ENCODE measurements around the gene TOMT.

The TOMT gene

DNA sequence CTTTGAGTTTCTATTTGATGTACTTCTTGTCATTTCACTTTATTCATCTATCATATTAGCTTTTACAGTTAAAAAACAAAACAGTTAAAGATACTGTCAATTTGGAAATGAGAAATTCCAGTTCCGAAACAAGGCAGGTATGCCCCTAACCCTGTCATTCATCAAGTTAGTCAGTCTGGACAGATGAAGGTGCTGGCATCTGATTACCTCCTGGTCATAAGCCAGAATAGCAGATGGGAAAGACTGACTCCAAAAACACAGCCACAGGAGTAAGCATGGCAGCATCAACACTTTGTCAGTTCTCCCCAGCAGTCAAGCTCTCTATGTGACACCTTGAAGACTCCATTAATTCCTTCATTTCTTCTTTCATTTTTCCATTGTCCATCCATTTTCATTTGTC, 20.8 kb upstream of the TOMT start:
- TF ChIP-seq POLR2AphosphoS5 (IDR thresholded peaks at IDR 0.05; ENCODE audit: low read depth, low read length), result no peak
- TF ChIP-seq, protein P1, sequence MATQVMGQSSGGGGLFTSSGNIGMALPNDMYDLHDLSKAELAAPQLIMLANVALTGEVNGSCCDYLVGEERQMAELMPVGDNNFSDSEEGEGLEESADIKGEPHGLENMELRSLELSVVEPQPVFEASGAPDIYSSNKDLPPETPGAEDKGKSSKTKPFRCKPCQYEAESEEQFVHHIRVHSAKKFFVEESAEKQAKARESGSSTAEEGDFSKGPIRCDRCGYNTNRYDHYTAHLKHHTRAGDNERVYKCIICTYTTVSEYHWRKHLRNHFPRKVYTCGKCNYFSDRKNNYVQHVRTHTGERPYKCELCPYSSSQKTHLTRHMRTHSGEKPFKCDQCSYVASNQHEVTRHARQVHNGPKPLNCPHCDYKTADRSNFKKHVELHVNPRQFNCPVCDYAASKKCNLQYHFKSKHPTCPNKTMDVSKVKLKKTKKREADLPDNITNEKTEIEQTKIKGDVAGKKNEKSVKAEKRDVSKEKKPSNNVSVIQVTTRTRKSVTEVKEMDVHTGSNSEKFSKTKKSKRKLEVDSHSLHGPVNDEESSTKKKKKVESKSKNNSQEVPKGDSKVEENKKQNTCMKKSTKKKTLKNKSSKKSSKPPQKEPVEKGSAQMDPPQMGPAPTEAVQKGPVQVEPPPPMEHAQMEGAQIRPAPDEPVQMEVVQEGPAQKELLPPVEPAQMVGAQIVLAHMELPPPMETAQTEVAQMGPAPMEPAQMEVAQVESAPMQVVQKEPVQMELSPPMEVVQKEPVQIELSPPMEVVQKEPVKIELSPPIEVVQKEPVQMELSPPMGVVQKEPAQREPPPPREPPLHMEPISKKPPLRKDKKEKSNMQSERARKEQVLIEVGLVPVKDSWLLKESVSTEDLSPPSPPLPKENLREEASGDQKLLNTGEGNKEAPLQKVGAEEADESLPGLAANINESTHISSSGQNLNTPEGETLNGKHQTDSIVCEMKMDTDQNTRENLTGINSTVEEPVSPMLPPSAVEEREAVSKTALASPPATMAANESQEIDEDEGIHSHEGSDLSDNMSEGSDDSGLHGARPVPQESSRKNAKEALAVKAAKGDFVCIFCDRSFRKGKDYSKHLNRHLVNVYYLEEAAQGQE (IDR thresholded peaks at IDR 0.05; ENCODE audit: insufficient read depth in 1 of 2, low read depth in 2 of 2, low read length in 2 of 2), result no peak
- TF ChIP-seq TAF1 (IDR thresholded peaks at IDR 0.05; ENCODE audit: borderline replicate concordance, insufficient read depth, low read length), result no peak
- no peak for TF ChIP-seq FOXP2 (optimal IDR thresholded peaks at IDR 0.05; ENCODE audit: borderline replicate concordance, extremely low read depth, extremely low read length, insufficient read depth)
- no peak for TF ChIP-seq SIN3A (IDR thresholded peaks at IDR 0.05; ENCODE audit: borderline replicate concordance, insufficient read depth, low read length)

DNA sequence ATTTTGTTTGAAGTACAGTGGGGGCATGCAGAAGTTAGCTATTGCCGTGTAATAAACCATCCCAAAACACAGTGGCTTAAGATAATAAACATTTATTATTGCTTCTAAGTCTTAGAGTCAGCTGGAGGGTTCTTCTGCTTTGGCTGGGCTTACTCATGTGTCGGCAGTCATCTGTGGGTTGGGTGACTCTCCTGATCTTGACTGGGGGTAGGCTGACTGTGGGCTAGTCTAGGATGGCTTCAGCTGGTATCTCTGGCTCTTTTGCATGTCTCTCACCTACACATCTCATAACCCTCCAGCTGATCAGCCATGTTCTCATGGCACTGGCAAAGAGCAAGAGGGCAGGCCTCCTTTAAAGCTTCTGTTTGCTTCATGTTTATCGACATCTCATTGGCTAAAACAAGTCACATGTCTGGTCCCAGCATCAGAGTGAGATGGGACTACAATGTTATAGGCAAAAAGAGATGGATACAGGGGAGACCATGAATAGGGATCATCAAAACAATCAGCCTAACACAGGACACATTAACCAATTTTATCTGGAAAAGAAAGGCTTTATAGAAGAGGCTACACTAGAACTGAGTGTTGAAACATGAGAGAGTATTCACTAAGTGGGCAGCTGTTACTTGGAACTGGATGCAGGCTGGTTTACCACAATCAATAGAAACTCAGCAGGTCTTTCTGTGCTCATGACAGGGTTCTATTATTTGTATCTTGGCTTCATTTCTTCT, 19.9 kb upstream of the TOMT start:
- TF ChIP-seq POLR2AphosphoS5 (IDR thresholded peaks at IDR 0.05; ENCODE audit: low read depth, low read length) (no peak), SIN3A (IDR thresholded peaks at IDR 0.05; ENCODE audit: borderline replicate concordance, insufficient read depth, low read length) (no peak), TAF1 (IDR thresholded peaks at IDR 0.05; ENCODE audit: borderline replicate concordance, insufficient read depth, low read length) (no peak)
- TF ChIP-seq, protein P1 (IDR thresholded peaks at IDR 0.05; ENCODE audit: insufficient read depth in 1 of 2, low read depth in 2 of 2, low read length in 2 of 2), result no peak

GRCh38 chr11:72088076-72088808, 17.5 kb upstream of the TOMT start:
- TF ChIP-seq POLR2AphosphoS5 (IDR thresholded peaks at IDR 0.05; ENCODE audit: low read depth, low read length) (no peak), TAF1 (IDR thresholded peaks at IDR 0.05; ENCODE audit: borderline replicate concordance, insufficient read depth, low read length) (no peak), SIN3A (IDR thresholded peaks at IDR 0.05; ENCODE audit: borderline replicate concordance, insufficient read depth, low read length) (no peak)
- TF ChIP-seq, protein P1 (IDR thresholded peaks at IDR 0.05; ENCODE audit: insufficient read depth in 1 of 2, low read depth in 2 of 2, low read length in 2 of 2), result no peak

DNA sequence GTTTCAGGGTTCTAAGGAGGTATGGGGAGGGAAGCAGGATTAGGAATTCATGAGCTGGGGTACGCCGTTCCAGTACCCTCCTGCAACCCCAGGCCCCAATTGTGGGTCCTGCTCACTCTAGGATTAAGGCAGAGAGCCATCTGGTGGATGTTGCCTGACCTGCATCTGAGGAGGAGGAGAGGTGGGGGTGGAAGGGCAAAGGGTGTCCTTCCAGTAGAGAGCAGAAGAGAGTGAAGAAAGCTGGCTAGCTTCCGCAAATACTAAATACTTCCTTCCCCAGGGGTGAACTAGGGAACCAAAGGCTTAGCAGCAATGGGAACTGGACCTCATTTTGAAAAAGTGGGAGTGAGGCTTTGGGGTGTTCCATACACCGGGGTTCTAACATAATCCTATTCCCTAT, 14.4 kb upstream of the TOMT start:
- TF ChIP-seq FOXP2 (optimal IDR thresholded peaks at IDR 0.05; ENCODE audit: borderline replicate concordance, extremely low read depth, extremely low read length, insufficient read depth), result no peak
- no peak for TF ChIP-seq SIN3A (IDR thresholded peaks at IDR 0.05; ENCODE audit: borderline replicate concordance, insufficient read depth, low read length)
- no peak for TF ChIP-seq POLR2AphosphoS5 (IDR thresholded peaks at IDR 0.05; ENCODE audit: low read depth, low read length)
- TF ChIP-seq, protein P1 (IDR thresholded peaks at IDR 0.05; ENCODE audit: insufficient read depth in 1 of 2, low read depth in 2 of 2, low read length in 2 of 2), result no peak
- no peak; the same call in 1 of the 2 replicates for TF ChIP-seq TAF1 (IDR thresholded peaks at IDR 0.05; ENCODE audit: borderline replicate concordance, insufficient read depth, low read length)
